GM12873 (cell line): Measurements from ENCODE around the gene RAB24.

Experiments
- TF ChIP-seq, protein P1 (sequence below): IDR thresholded peaks from 2 replicates; pipeline ENCODE4 v1.5.1; 2012; ENCODE audit warnings: low read depth, mild to moderate bottlenecking, moderate library complexity, low read length, control low read depth; ENCODE audit not compliant: insufficient read depth; ENCODE audit errors: missing control alignments

The RAB24 gene

DNA sequence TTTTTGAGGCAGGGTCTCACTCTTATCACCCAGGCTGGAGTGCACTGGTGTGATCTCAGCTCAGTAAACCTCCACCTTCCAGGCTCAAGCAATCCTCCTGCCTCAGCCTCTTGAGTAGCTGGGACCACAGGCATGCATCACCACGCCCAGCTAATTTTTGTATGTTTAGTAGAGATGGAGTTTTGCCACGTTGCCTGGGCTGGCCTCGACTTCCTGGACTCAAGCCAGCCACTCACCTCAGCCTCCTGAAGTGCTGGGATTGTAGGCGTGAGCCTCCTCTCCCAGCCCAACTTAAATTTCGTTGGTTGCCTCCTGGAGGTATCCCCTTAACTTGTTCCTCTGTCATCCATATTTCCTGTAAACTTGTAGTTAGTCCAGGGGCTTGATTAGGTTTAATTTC lies 47.2 kb downstream of the RAB24 start:
- TF ChIP-seq, protein P1, sequence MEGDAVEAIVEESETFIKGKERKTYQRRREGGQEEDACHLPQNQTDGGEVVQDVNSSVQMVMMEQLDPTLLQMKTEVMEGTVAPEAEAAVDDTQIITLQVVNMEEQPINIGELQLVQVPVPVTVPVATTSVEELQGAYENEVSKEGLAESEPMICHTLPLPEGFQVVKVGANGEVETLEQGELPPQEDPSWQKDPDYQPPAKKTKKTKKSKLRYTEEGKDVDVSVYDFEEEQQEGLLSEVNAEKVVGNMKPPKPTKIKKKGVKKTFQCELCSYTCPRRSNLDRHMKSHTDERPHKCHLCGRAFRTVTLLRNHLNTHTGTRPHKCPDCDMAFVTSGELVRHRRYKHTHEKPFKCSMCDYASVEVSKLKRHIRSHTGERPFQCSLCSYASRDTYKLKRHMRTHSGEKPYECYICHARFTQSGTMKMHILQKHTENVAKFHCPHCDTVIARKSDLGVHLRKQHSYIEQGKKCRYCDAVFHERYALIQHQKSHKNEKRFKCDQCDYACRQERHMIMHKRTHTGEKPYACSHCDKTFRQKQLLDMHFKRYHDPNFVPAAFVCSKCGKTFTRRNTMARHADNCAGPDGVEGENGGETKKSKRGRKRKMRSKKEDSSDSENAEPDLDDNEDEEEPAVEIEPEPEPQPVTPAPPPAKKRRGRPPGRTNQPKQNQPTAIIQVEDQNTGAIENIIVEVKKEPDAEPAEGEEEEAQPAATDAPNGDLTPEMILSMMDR, result no peak

DNA sequence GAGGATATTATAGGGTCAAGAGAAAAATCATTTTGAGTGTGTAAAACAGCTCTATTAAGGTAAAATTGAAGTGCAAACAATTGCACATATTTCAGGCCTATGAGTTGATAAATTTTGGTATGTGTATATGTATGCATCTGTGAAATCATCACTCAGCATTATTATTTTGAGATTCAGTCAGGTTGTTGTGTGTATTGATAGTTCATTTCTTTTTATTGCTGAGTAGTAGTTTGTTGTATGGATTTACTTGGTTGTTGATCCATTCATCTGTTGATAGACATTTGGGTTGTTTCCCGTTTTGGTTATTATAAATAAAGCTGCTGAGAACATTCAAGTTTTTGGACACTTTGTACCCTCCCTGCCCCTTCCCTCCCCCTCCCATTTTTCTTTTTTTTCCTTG lies 50.3 kb downstream of the RAB24 start:
- TF ChIP-seq, protein P1, result no peak
